Ovary (tissue), 9 donors: Measurements from ENCODE around the gene GRID1. TPM values are rescaled to one million over a fixed set of nuclear protein-coding genes. Genes with fewer than 3 reads are reported as not detected.

Experiments
- DNase-seq, 5 donors: peaks; one replicate each; pipeline ENCODE4 v3.0.0-alpha.2; 2019 to 2020
- H3K27ac ChIP-seq, 2 donors: fragments of 200-600 bp; one replicate each; pipeline versions ENCODE4 v1.5.1 to v1.8.0; 2019 to 2022
- H3K27me3 ChIP-seq: fragments of 200-600 bp; one replicate; pipeline ENCODE4 v1.8.0; 2022
- H3K36me3 ChIP-seq: fragments of 200-600 bp; sonication (generic); one replicate; pipeline ENCODE4 v1.5.1; 2019
- H3K4me1 ChIP-seq: one replicate; pipeline ENCODE4 v1.8.1; 2013; ENCODE audit warnings: mild to moderate bottlenecking, moderate library complexity; ENCODE audit not compliant: insufficient read depth
- H3K4me3 ChIP-seq: fragments of 200-600 bp; sonication (generic); one replicate; pipeline ENCODE4 v1.5.1; 2017
- H3K9me3 ChIP-seq, 2 donors: fragments of 200-600 bp in 1 of 2; sonication (generic) in 1 of 2; one replicate each; pipeline versions ENCODE4 v1.5.1 to v1.8.1; 2013 to 2019; ENCODE audit warnings: mild to moderate bottlenecking in 1 of 2, moderate library complexity in 1 of 2
- EP300 ChIP-seq: sonication (generic); formaldehyde crosslinking; IDR thresholded peaks from one replicate; pipeline ENCODE4 v1.6.1; 2017; ENCODE audit warnings: antibody characterized with exemption
- POLR2A ChIP-seq: fragments of 450-650 bp; IDR thresholded peaks from one replicate; pipeline ENCODE4 v1.6.1; 2017; ENCODE audit warnings: antibody characterized with exemption, mild to moderate bottlenecking, moderate library complexity
- WGBS, 3 donors: extraction: QIAGEN DNeasy Blood & Tissue Kit in 1 of 3; methylation state at CpG; one replicate each; pipeline versions ENCODE4 v1.1.5 to v1.1.7; 2013 to 2017; 5-methylcytosine and 5-hydroxymethylcytosine counted together
- intact Hi-C, 4 donors: fragments of 100-400 bp; cut with DNase I; formaldehyde crosslinking; loops; one replicate each; pipeline versions ENCODE4 v1.11.0 to v1.15.1; 2022 to 2023
- polyA plus RNA-seq, 2 donors: library from polyadenylated mRNA; stranded (reverse); fragments of 200-250 nt in 1 of 2; fragments of 350-450 nt in 1 of 2; fragmentation: Illumina TruSeq in 1 of 2; extraction: RNeasy Lipid Tissue Mini Kit (QIAGEN cat#74804) in 1 of 2; gene quantifications; one replicate each; pipeline ENCODE4 v1.2.3, GENCODE V29; 2013 to 2014
- total RNA-seq, 7 donors: library from RNA; depleted of rRNA in 2 of 7; stranded (reverse); fragments of >200 nt in 2 of 7; fragmentation: NEBNext Ultra II Directional in 3 of 7; extraction: Animal tissue kit (Norgen Biotek cat#: 25700) in 3 of 7; gene quantifications; one replicate each; pipeline versions ENCODE4 v1.1.0 to v1.2.4, GENCODE V29; 2016 to 2023
- TF ChIP-seq, protein P1 (sequence below), 3 donors: fragments of 450-650 bp in 2 of 3; fragments of 200-600 bp in 1 of 3; IDR thresholded peaks; one replicate each; pipeline versions ENCODE4 v1.5.1 to v1.8.0; 2016 to 2022; ENCODE audit warnings: antibody characterized with exemption in 3 of 3, mild to moderate bottlenecking in 1 of 3
- donor health status: DM: no; HTN: no; CAD: no; lungs with moderate emphysema.
- donor health status: DM: no; HTN: no; CAD: no.
- donor health status: Bipolar disorder and iron deficiency.
- donor health status: DM: yes; HTN: yes; CAD: no.
- donor health status: DM: no; HTN: no; CAD: no.
- donor health status: DM: yes; HTN: yes; CAD: no.

The GRID1 gene
- total and polyA plus RNA-seq, 9 donors = 0.57 to 6.2 (median 1.8) TPM

DNA sequence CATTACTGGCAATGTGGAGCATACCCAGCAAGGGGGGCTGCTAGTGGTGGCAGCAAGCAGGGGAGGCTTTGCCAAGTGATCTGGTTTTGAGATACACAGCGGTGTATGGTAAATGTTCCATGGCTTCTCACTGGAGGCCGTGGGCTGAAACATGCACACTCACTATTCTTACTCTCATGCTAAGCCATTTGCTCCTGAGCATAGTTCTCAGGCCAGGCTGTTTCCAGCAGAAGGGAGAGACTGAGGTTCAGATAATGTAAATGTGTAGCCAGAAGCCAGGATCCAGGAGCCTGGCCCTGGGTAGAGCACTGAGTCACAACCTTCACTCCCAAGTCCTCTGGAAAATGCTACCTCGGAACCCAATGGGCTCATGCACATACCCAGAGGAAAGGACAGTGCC is 757.9 kb downstream of the GRID1 start:
- no peak overlapping the region for H3K4me3 ChIP-seq
- TF ChIP-seq POLR2A (no peak), EP300 (no peak)
- TF ChIP-seq, protein P1, sequence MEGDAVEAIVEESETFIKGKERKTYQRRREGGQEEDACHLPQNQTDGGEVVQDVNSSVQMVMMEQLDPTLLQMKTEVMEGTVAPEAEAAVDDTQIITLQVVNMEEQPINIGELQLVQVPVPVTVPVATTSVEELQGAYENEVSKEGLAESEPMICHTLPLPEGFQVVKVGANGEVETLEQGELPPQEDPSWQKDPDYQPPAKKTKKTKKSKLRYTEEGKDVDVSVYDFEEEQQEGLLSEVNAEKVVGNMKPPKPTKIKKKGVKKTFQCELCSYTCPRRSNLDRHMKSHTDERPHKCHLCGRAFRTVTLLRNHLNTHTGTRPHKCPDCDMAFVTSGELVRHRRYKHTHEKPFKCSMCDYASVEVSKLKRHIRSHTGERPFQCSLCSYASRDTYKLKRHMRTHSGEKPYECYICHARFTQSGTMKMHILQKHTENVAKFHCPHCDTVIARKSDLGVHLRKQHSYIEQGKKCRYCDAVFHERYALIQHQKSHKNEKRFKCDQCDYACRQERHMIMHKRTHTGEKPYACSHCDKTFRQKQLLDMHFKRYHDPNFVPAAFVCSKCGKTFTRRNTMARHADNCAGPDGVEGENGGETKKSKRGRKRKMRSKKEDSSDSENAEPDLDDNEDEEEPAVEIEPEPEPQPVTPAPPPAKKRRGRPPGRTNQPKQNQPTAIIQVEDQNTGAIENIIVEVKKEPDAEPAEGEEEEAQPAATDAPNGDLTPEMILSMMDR (IDR thresholded peaks at IDR 0.05) = no peak
- no peaks in the 10 kb centered on the region for H3K4me1 ChIP-seq
- DNase-seq = no peak
- intact Hi-C loops = no loop called here
- H3K36me3 ChIP-seq = no peaks in the 10 kb centered on the region
- H3K27ac ChIP-seq = no peak overlapping the region
- WGBS, 3 donors = 89 to 98% (median 94%) methylated on average over 3 of the region's 3 CpGs
- no peaks in the 10 kb centered on the region for H3K27me3 ChIP-seq
- H3K9me3 ChIP-seq = no peaks in the 10 kb centered on the region

DNA sequence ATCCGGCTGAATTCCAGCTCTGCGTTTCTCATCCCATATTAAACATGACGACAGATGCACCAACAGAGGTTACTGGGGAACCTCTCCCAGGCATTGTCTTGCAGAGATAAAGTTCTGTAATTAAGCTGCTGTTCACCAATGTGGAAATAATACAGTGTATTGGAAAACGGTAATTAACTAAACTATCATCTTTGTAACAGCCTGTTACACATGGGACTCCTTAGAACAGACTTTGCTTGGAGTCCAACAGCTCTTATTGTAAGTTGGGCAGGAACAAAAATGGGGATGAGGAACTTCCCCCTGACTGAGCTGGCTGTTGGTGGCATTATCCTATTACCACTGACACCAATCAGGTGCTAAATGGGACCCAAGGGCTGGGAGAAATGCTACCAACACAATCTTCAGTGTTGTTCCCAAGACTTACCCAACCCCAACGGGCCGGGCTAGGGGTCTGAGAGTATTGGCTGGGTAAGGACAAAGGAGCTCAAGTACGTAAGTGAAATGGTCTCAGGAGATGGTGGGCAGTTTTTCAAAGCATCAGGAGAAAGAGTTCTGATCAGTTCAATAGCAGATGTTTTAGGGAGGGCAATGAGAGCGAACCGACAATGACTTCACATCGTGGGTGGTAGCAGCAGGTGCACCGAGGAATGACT is 759.4 kb downstream of the GRID1 start:
- WGBS, 3 donors = 69 to 81% (median 72%) methylated on average over 11 of the region's 11 CpGs
- Histone ChIP-seq H3K27ac (no peak overlapping the region), H3K4me1 (no peaks in the 10 kb centered on the region), H3K4me3 (no peak overlapping the region), H3K36me3 (no peaks in the 10 kb centered on the region), H3K27me3 (no peaks in the 10 kb centered on the region), H3K9me3 (no peaks in the 10 kb centered on the region)
- intact Hi-C loops = no loop called here
- no peak for DNase-seq
- TF ChIP-seq EP300 = no peak
- TF ChIP-seq POLR2A = no peak
- TF ChIP-seq, protein P1 (IDR thresholded peaks at IDR 0.05) = no peak

- Histone ChIP-seq H3K27me3 (no peaks in the 10 kb centered on the region), H3K27ac (no peak overlapping the region), H3K36me3 (no peaks in the 10 kb centered on the region), H3K9me3 (no peaks in the 10 kb centered on the region), H3K4me1 (no peaks in the 10 kb centered on the region), H3K4me3 (no peak overlapping the region)
- TF ChIP-seq, protein P1 (IDR thresholded peaks at IDR 0.05) = no peak
- no peak for TF ChIP-seq EP300
- no peak for TF ChIP-seq POLR2A
- DNase-seq = no peak
- intact Hi-C loops = no loop called here
- WGBS, 3 donors = 60 to 81% (median 62%) methylated on average over 5 of the region's 5 CpGs
Measured at GRCh38 chr10:85606401-85606800, 760.2 kb downstream of the GRID1 start.

DNA sequence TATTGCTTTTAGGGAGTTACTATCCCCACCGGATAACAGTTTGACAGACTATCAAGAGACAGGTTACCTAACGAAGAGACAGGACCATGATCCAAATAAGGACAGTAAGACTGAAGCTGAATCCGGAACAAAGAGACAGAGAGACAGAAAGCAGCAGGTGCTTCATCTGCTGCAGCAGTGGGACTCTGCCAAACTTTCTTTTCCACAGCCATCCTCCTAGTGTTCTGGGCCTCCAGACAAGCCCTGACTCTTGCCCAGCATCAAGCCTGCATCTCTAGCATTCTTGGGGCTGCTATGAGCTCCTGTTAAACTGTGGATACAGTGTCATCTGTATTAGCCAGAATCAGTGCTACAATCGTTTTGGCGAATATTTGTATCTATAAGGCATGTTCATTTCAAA is 761.7 kb downstream of the GRID1 start:
- Histone ChIP-seq H3K4me1 (no peaks in the 10 kb centered on the region), H3K27me3 (no peaks in the 10 kb centered on the region), H3K27ac (no peak overlapping the region), H3K4me3 (no peak overlapping the region), H3K9me3 (no peaks in the 10 kb centered on the region), H3K36me3 (no peaks in the 10 kb centered on the region)
- intact Hi-C loops = no loop called here
- WGBS, 3 donors = 57 to 72% (median 61%) methylated on average over 5 of the region's 5 CpGs
- DNase-seq = no peak
- TF ChIP-seq, protein P1 (IDR thresholded peaks at IDR 0.05) = no peak
- no peak for TF ChIP-seq POLR2A
- TF ChIP-seq EP300 = no peak
